ENCODE data around the gene DNASE1.

DNASE1 gene

GRCh38 chr16:3696425-3697218 is 42.1 kb downstream of the DNASE1 start:
- DNase-seq (ENCODE audit: low spot score), result no peak

GRCh38 chr16:3698941-3699340 is 44.5 kb downstream of the DNASE1 start:
- DNase-seq (ENCODE audit: low spot score), result no peak

GRCh38 chr16:3701531-3701930 is 47.0 kb downstream of the DNASE1 start:
- DNase-seq (ENCODE audit: low spot score), result no peak

- DNase-seq (ENCODE audit: low spot score), result no peak
These were observed 47.6 kb downstream of the DNASE1 start for GRCh38 chr16:3702082-3702481.

GRCh38 chr16:3706253-3707012 is 51.9 kb downstream of the DNASE1 start:
- DNase-seq (ENCODE audit: low spot score), result no peak
